HG02884 (cell line): Measurements from ENCODE around the gene MOSPD3.
"Not testable (repeated sequence)": the region's sequence is repeated elsewhere in the genome, so short reads cannot be mapped to it uniquely, and the experiment has no call there.

Experiments
- ATAC-seq: cut with Tn5 transposase; IDR thresholded peaks from one replicate; pipeline ENCODE4 v1.9.1; 2021; ENCODE audit warnings: mild to moderate bottlenecking, moderate library complexity; ENCODE audit not compliant: unreplicated experiment

Gene MOSPD3

DNA sequence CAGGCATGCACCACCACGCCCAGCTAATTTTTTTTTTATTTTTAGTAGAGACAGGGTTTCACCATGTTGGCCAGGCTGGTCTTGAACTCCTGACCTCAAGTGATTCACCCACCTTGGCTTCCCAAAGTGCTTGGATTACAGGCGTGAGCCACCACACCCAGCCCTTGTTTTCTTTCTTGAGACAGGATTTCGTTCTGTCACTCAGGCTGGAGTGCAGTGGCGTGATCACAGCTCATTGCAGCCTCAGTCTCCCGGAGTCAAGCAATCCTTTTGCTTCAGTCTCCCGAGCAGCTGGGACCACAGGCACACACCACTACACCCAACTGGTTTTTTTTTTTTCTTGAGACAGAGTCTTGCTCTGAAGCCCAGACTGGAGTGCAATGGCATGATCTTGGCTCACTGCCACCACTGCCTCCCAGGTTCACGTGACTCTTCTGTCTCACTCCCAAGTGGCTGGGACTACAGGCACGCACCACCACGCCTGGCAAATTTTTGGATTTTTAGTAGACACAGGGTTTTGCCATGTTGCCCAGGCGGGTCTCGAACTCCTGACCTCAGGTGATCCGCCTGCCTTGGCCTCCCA lies 49.9 kb downstream of the MOSPD3 start:
- ATAC-seq, result not testable (repeated sequence)
